ENCODE data around the gene RDX.
"Not testable (repeated sequence)": the region's sequence is repeated elsewhere in the genome, so short reads cannot be mapped to it uniquely, and the experiment has no call there.

Gene RDX

GRCh38 chr11:110235966-110236365 is 60.4 kb downstream of the RDX start:
- no peak for DNase-seq (ENCODE audit: extremely low spot score)
- POLR2A ChIA-PET = no interaction called here
- TF ChIP-seq CTCF (IDR thresholded peaks at IDR 0.05; ENCODE audit: control extremely low read depth, extremely low read depth, low read depth, missing control alignments) = no peak
- CTCF ChIA-PET = interaction anchor here (0.7 to 2.1 kb wide), 9 partner anchors 9 to 75 kb away, joined by 3 to 5 read pairs (median 4); partner anchors contain the start of gene RDX

- no peak for TF ChIP-seq CTCF (IDR thresholded peaks at IDR 0.05; ENCODE audit: control extremely low read depth, extremely low read depth, low read depth, missing control alignments)
- no peak for DNase-seq (ENCODE audit: extremely low spot score)
- POLR2A ChIA-PET = no interaction called here
- CTCF ChIA-PET = interaction anchor here (1.2 to 2.3 kb wide), 4 partner anchors 9 to 33 kb away, joined by 3 to 7 read pairs (median 4); no protein-coding TSS in a partner anchor
These were observed 66.0 kb downstream of the RDX start for GRCh38 chr11:110230377-110230776.

GRCh38 chr11:110219006-110219785 is 77.2 kb downstream of the RDX start:
- DNase-seq (ENCODE audit: extremely low spot score) = no peak
- no peak for TF ChIP-seq CTCF (IDR thresholded peaks at IDR 0.05; ENCODE audit: control extremely low read depth, extremely low read depth, low read depth, missing control alignments)
- ChIA-PET POLR2A (no interaction called here), CTCF (interaction anchor here (1.1 kb wide), 2 partner anchors 11 to 25 kb away, joined by 3 to 4 read pairs; no protein-coding TSS in a partner anchor)

GRCh38 chr11:110217936-110218335 is 78.5 kb downstream of the RDX start:
- ChIA-PET POLR2A (no interaction called here), CTCF (interaction anchor here (0.9 to 1.1 kb wide), 2 partner anchors 24 to 215 kb away, joined by 3 read pairs; no protein-coding TSS in a partner anchor)
- DNase-seq (ENCODE audit: extremely low spot score) = no peak
- TF ChIP-seq CTCF (IDR thresholded peaks at IDR 0.05; ENCODE audit: control extremely low read depth, extremely low read depth, low read depth, missing control alignments) = no peak

GRCh38 chr11:110217223-110217877 is 79.1 kb downstream of the RDX start:
- CTCF ChIA-PET = interaction anchor here (0.9 to 2.1 kb wide), 3 partner anchors 17 to 217 kb away, joined by 3 to 16 read pairs (median 3); no protein-coding TSS in a partner anchor
- POLR2A ChIA-PET = no interaction called here
- DNase-seq (ENCODE audit: extremely low spot score) = no peak
- TF ChIP-seq CTCF (IDR thresholded peaks at IDR 0.05; ENCODE audit: control extremely low read depth, extremely low read depth, low read depth, missing control alignments) = no peak

GRCh38 chr11:110209313-110209694 is 87.1 kb downstream of the RDX start:
- POLR2A ChIA-PET; CTCF ChIA-PET; DNase-seq (ENCODE audit: extremely low spot score): not testable (repeated sequence)

- CTCF ChIA-PET; POLR2A ChIA-PET; DNase-seq (ENCODE audit: extremely low spot score): not testable (repeated sequence)
These were observed 87.6 kb downstream of the RDX start for GRCh38 chr11:110208678-110209312.
